HG02870 (cell line): ENCODE data around the gene HES7.
"Not testable (repeated sequence)": the region's sequence is repeated elsewhere in the genome, so short reads cannot be mapped to it uniquely, and the experiment has no call there.

Experiments
- ATAC-seq: cut with Tn5 transposase; IDR thresholded peaks from one replicate; pipeline ENCODE4 v1.9.1; 2021; ENCODE audit warnings: mild to moderate bottlenecking, moderate library complexity; ENCODE audit not compliant: unreplicated experiment

Gene HES7

GRCh38 chr17:8105957-8106398 lies 17.9 kb downstream of the HES7 start:
- ATAC-seq: no peak

- ATAC-seq: no peak
These were observed 19.0 kb downstream of the HES7 start for GRCh38 chr17:8104911-8105310.

- no peak for ATAC-seq
These were observed 20.4 kb downstream of the HES7 start for GRCh38 chr17:8103549-8103948.

GRCh38 chr17:8101721-8102120 lies 22.2 kb downstream of the HES7 start:
- no peak for ATAC-seq

- no peak for ATAC-seq
These were observed 23.1 kb downstream of the HES7 start for GRCh38 chr17:8100763-8101162.

- ATAC-seq: no peak
These were observed 23.8 kb downstream of the HES7 start for GRCh38 chr17:8100111-8100510.

GRCh38 chr17:8096541-8096940 lies 27.4 kb downstream of the HES7 start:
- ATAC-seq: no peak

GRCh38 chr17:8095361-8095760 lies 28.5 kb downstream of the HES7 start:
- ATAC-seq: no peak

- ATAC-seq: no peak
These were observed 32.7 kb downstream of the HES7 start for GRCh38 chr17:8091033-8091687.

GRCh38 chr17:8089728-8090127 lies 34.2 kb downstream of the HES7 start:
- no peak for ATAC-seq

GRCh38 chr17:8087952-8088230 lies 36.0 kb downstream of the HES7 start:
- ATAC-seq: no peak

- ATAC-seq: no peak
These were observed 36.6 kb downstream of the HES7 start, which contains the start of gene ALOX12B for GRCh38 chr17:8087075-8087951. ALOX12B (minus strand) TSS chr17:8087716; CDS start chr17:8087442, 274 bp downstream.

- ATAC-seq: no peak
These were observed 39.7 kb downstream of the HES7 start for GRCh38 chr17:8084250-8084649.

- no peak for ATAC-seq
These were observed 41.6 kb downstream of the HES7 start for GRCh38 chr17:8082292-8082691.

GRCh38 chr17:8081876-8082275 lies 42.0 kb downstream of the HES7 start:
- no peak for ATAC-seq

GRCh38 chr17:8080799-8081219 lies 43.1 kb downstream of the HES7 start:
- ATAC-seq: no peak

- no peak for ATAC-seq
These were observed 43.6 kb downstream of the HES7 start for GRCh38 chr17:8080208-8080798.

GRCh38 chr17:8079291-8080207 lies 44.4 kb downstream of the HES7 start:
- no peak for ATAC-seq

- not testable (repeated sequence) for ATAC-seq
These were observed 46.0 kb downstream of the HES7 start for GRCh38 chr17:8077939-8078338.

- ATAC-seq: no peak
These were observed 47.2 kb downstream of the HES7 start for GRCh38 chr17:8076502-8077266.
